H1 (cell line): Measurements from ENCODE around the gene SLX4IP.

Source experiments
- CTCF ChIP-seq, 3 experiments: IDR thresholded peaks; 1 replicate in 2 of 3; 2 replicates in 1 of 3; pipeline versions ENCODE4 v1.5.1 to v1.6.1; 2011; ENCODE audit warnings: low read length in 3 of 3, mild to moderate bottlenecking in 3 of 3, inconsistent platforms in 2 of 3, low read depth in 1 of 3, moderate library complexity in 1 of 3; ENCODE audit not compliant: insufficient read depth in 1 of 3; ENCODE audit errors: control extremely low read depth in 1 of 3
- EP300 ChIP-seq, 2 experiments: IDR thresholded peaks; 1 replicate in 1 of 2; 2 replicates in 1 of 2; pipeline ENCODE4 v1.6.1; 2011 to 2012; ENCODE audit warnings: low read depth in 2 of 2, low read length in 2 of 2, mild to moderate bottlenecking in 2 of 2, borderline replicate concordance in 1 of 2, inconsistent platforms in 1 of 2, moderate library complexity in 1 of 2
- MAX ChIP-seq: IDR thresholded peaks from 2 replicates; pipeline ENCODE4 v1.6.1; 2012; ENCODE audit warnings: inconsistent platforms
- POLR2AphosphoS5 ChIP-seq: IDR thresholded peaks from 2 replicates; pipeline ENCODE4 v1.6.1; 2011; ENCODE audit warnings: low read depth, low read length
- SP1 ChIP-seq: IDR thresholded peaks from 2 replicates; pipeline ENCODE4 v1.6.1; 2011; ENCODE audit warnings: low read depth, low read length

GRCh38 chr20:10658051-10658823, 223.1 kb downstream of the SLX4IP start:
- no peak for TF ChIP-seq CTCF (IDR thresholded peaks at IDR 0.05; ENCODE audit: control extremely low read depth in 1 of 3, insufficient read depth in 1 of 3, low read depth in 1 of 3, low read length in 3 of 3)
- TF ChIP-seq POLR2AphosphoS5: no peak
- no peak for TF ChIP-seq SP1
- no peak for TF ChIP-seq MAX
- TF ChIP-seq EP300 (IDR thresholded peaks at IDR 0.05; ENCODE audit: borderline replicate concordance in 1 of 2, low read depth in 2 of 2, low read length in 2 of 2): no peak
